MCF 10A (cell line): ENCODE data around the gene ATF6B. TPM values are rescaled to one million over a fixed set of nuclear protein-coding genes. Genes with fewer than 3 reads are reported as not detected.

Experiments used
- BruUV-seq: library from RNA; stranded (reverse); fragments of 400-500 nt; replicated peaks from 2 replicates; lab custom pipeline; 2021; lab: Mats Ljungman, UMichigan
- CTCF ChIA-PET: fragments of 300-600 bp; sonication (Branson Sonifier 250); formaldehyde crosslinking; extraction: SDS; loops from one replicate; lab custom pipeline; 2021; ENCODE audit warnings: antibody characterized with exemption, inconsistent platforms; lab: Yijun Ruan, JAX
- POLR2A ChIA-PET: fragments of 300-600, 350-650 bp; sonication (Branson Sonifier 250); formaldehyde crosslinking; extraction: SDS; loops from one replicate; lab custom pipeline; 2020; ENCODE audit warnings: antibody characterized with exemption, inconsistent platforms; lab: Yijun Ruan, JAX
- DNase-seq: peaks from one replicate; pipeline ENCODE4 v3.0.0-alpha.2; 2018; ENCODE audit not compliant: unreplicated experiment
- H3K27ac Mint-ChIP-seq: one replicate; pipeline ENCODE4 v1.8.0; 2022; ENCODE audit warnings: mild to moderate bottlenecking, low read depth, mixed read lengths; ENCODE audit not compliant: unreplicated experiment
- H3K27me3 Mint-ChIP-seq: one replicate; pipeline ENCODE4 v1.8.0; 2022; ENCODE audit warnings: mixed read lengths; ENCODE audit not compliant: insufficient read depth, unreplicated experiment
- H3K36me3 Mint-ChIP-seq: one replicate; pipeline ENCODE4 v1.8.0; 2022; ENCODE audit warnings: mild to moderate bottlenecking, moderate library complexity, mixed read lengths; ENCODE audit not compliant: insufficient read depth, unreplicated experiment
- H3K4me1 Mint-ChIP-seq: one replicate; pipeline ENCODE4 v1.8.0; 2022; ENCODE audit warnings: mixed read lengths; ENCODE audit not compliant: insufficient read depth, unreplicated experiment
- H3K4me3 Mint-ChIP-seq: one replicate; pipeline ENCODE4 v1.8.0; 2022; ENCODE audit warnings: mild to moderate bottlenecking, moderate library complexity, mixed read lengths; ENCODE audit not compliant: unreplicated experiment
- H3K9me3 Mint-ChIP-seq: one replicate; pipeline ENCODE4 v1.8.0; 2022; ENCODE audit warnings: mixed read lengths; ENCODE audit not compliant: unreplicated experiment
- CTCF ChIP-seq: fragments of 200-600 bp; IDR thresholded peaks from one replicate; pipeline ENCODE4 v1.8.0; 2022; ENCODE audit warnings: antibody characterized with exemption, mild to moderate bottlenecking; ENCODE audit not compliant: unreplicated experiment
- intact Hi-C: fragments of 100-400 bp; cut with micrococcal nuclease; formaldehyde crosslinking; loops from 2 replicates; pipeline ENCODE4 v1.14.1; 2022
- total RNA-seq: library from RNA; stranded (reverse); gene quantifications from 2 replicates; pipeline ENCODE4 v1.2.3, GENCODE V29; 2022

The ATF6B gene
- total RNA-seq, 1 experiment from 2014 or later, result 65.6 TPM

DNA sequence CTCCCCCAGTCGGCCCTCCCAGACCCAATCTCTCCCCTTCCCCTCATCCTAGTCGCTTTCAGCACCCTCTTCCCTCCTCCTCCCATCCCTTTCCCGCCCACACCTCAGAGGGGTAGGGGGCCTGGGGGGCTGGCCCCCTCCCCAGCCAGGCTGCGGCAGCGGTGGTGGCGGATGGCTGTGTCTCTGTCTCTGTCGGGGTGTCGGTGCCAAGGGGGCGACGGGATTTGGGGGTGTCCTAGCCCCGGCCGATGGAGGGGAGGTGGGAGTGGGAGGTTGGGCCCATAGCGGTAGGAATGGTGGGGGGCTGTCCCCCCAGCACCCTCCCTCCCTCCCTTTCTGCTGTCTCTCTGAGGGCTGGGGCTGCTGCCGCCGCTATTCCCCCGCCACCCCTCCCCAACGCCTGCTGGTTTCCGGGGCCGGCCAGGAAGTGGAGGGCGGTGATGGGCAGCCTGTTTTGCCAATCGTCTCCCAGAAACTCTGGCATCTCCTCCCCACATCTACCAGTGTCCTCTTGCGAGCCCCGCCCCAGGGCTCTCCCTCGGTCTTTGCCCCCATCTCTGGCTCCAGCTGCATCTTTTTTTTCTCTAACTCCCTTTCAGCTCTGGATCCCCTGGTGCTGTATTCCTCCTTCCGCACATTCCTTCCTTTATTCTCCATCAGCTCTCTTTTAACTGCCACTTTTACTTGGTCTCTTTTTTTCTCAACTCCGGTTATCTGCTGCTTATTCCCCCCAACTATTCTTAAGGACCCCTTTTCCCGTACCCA, 47.8 kb upstream of the ATF6B start, which contains the start of gene AGPAT1:
TSS of gene AGPAT1 (minus strand) at position 374 of the 765 bp plus-strand sequence. CDS start 4,588 bp downstream, outside the sequence.
- DNase-seq, result peak; percentile 95
- H3K36me3 Mint-ChIP-seq, result peaks cover 37% of the 10 kb centered on the region
- no TSS peak for BruUV-seq
- no peaks in the 10 kb centered on the region for H3K9me3 Mint-ChIP-seq
- H3K27me3 Mint-ChIP-seq, result no peaks in the 10 kb centered on the region
- ChIA-PET CTCF (interaction anchor here (0.6 to 1.1 kb wide), 2 partner anchors 20 to 57 kb away, joined by 3 read pairs; no protein-coding TSS in a partner anchor), POLR2A (interaction anchor here (1.0 to 5.0 kb wide), 14 partner anchors 8 to 795 kb away, joined by 3 to 112 read pairs (median 6); partner anchors contain the start of genes ATF6B, DXO, FKBPL and GPSM3)
- TF ChIP-seq CTCF, result no peak
- H3K27ac Mint-ChIP-seq, result peak within 1 kb of the TSS; percentile 91
- H3K4me1 Mint-ChIP-seq, result peaks cover 53% of the 10 kb centered on the region
- peak within 1 kb of the TSS; percentile 79 for H3K4me3 Mint-ChIP-seq
- intact Hi-C loops, result no loop called here

DNA sequence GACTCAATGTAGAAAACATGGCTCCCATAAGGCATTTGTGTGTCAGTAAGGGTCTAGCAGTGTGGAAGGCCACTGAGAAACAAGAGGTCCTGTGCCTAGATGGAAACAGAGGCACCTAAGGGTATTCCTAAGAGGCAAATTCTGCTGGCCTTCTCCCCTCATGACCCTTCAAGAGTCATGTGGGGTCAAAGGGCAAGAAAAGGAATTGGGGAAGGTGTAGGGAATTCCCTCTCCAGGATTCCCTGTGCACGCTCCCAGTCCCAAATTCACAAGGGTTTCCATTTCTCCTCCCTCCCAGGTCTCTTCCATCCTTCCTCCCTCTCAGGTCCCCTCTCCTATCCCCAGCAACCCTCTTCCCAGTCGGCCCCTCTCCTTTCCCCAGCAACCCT, 47.3 kb upstream of the ATF6B start:
- H3K27ac Mint-ChIP-seq, result peak overlapping the region; percentile 91
- peak overlapping the region; percentile 79 for H3K4me3 Mint-ChIP-seq
- intact Hi-C loops, result no loop called here
- ChIA-PET POLR2A (no interaction called here), CTCF (no interaction called here)
- no peaks in the 10 kb centered on the region for H3K9me3 Mint-ChIP-seq
- peaks cover 33% of the 10 kb centered on the region for H3K36me3 Mint-ChIP-seq
- DNase-seq, result no peak
- no peaks in the 10 kb centered on the region for H3K27me3 Mint-ChIP-seq
- BruUV-seq, result no TSS peak
- TF ChIP-seq CTCF, result no peak
- peaks cover 47% of the 10 kb centered on the region for H3K4me1 Mint-ChIP-seq

GRCh38 chr6:32174416-32174815, 46.4 kb upstream of the ATF6B start:
- Mint-ChIP-seq H3K27ac (no peak overlapping the region), H3K4me3 (peak overlapping the region; percentile 79), H3K27me3 (no peaks in the 10 kb centered on the region), H3K4me1 (peaks cover 40% of the 10 kb centered on the region), H3K36me3 (peaks cover 31% of the 10 kb centered on the region), H3K9me3 (no peaks in the 10 kb centered on the region)
- BruUV-seq, result no TSS peak
- CTCF ChIA-PET, result no interaction called here
- no peak for DNase-seq
- POLR2A ChIA-PET, result interaction anchor here (0.6 kb wide), 1 partner anchor 569 kb away, joined by 3 read pairs; no protein-coding TSS in a partner anchor
- TF ChIP-seq CTCF, result no peak
- intact Hi-C loops, result no loop called here

DNA sequence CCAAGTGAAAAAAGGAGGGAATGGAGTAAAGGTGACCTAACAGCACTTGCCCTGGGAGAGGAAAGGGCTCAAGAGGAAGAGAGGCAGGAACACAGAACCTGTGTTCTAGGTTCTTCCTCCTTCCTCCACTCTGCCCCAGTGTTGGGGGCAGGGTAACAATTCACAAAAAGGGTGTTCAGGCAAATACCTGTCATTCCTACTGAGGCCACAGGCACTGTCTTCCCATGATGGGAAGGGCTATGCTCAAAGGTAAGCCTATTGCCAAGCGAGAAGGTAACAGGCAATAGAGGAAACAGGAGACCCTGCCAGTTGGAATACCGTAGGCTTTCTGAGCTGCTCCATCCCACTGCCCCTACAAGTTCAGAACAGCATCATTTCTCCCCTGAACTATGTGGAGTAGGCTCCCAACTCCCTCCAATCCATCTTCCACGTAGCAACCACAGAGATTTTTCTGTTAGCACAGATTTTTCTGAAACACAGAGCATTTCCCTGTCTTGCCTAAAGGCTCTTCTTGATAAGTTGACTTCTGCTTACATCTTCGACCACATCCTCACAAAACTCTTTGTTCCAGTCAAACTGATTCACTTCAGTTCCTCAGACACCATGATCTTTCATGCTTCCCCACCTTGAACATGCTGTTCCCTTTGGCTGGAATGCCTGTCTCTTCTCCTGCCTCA, 45.1 kb upstream of the ATF6B start:
- ChIA-PET POLR2A (interaction anchor here (0.7 to 1.4 kb wide), 2 partner anchors 15 to 18 kb away, joined by 3 read pairs; no protein-coding TSS in a partner anchor), CTCF (interaction anchor here (0.6 to 0.7 kb wide), 2 partner anchors 57 to 81 kb away, joined by 3 read pairs; no protein-coding TSS in a partner anchor)
- no peaks in the 10 kb centered on the region for H3K9me3 Mint-ChIP-seq
- no peak for TF ChIP-seq CTCF
- no peak overlapping the region for H3K4me3 Mint-ChIP-seq
- H3K36me3 Mint-ChIP-seq, result peaks cover 21% of the 10 kb centered on the region
- no TSS peak for BruUV-seq
- intact Hi-C loops, result no loop called here
- H3K27me3 Mint-ChIP-seq, result no peaks in the 10 kb centered on the region
- no peak for DNase-seq
- peak overlapping the region; percentile 7 for H3K27ac Mint-ChIP-seq
- H3K4me1 Mint-ChIP-seq, result peaks cover 29% of the 10 kb centered on the region
